Activated CD8-positive, alpha-beta T cell treated with anti-CD3 and anti-CD28 coated beads for 36 hours (primary cell): ENCODE data around the gene CELA2A. TPM values are rescaled to one million over a fixed set of nuclear protein-coding genes. Genes with fewer than 3 reads are reported as not detected.

ENCODE experiments used
- ATAC-seq: fragments of 200-7000 bp; cut with Tn5 transposase; one replicate; pipeline ENCODE4 v1.10.0; 2021; ENCODE audit warnings: mild to moderate bottlenecking, moderate library complexity
- CTCF ChIA-PET: fragments of 350-600 bp; sonication (Branson Sonifier 250); formaldehyde crosslinking; loops from one replicate; lab custom pipeline; 2021; ENCODE audit warnings: antibody characterized with exemption; lab: Charles Lee
- POLR2A ChIA-PET: fragments of 350-600 bp; sonication (Branson Sonifier 250); formaldehyde crosslinking; loops from one replicate; lab custom pipeline; 2021; ENCODE audit warnings: antibody characterized with exemption; lab: Charles Lee
- DNase-seq: peaks from one replicate; pipeline ENCODE4 v3.0.0-alpha.2; 2020
- H3K27ac Mint-ChIP-seq: one replicate; pipeline ENCODE4 v1.8.0; 2021; ENCODE audit warnings: mild to moderate bottlenecking, mixed read lengths
- H3K27me3 Mint-ChIP-seq: one replicate; pipeline ENCODE4 v1.8.0; 2021; ENCODE audit warnings: mixed read lengths
- H3K36me3 Mint-ChIP-seq: one replicate; pipeline ENCODE4 v1.8.0; 2021; ENCODE audit warnings: low read depth, mixed read lengths
- H3K4me1 Mint-ChIP-seq: one replicate; pipeline ENCODE4 v1.8.0; 2021; ENCODE audit warnings: low read depth, mixed read lengths
- H3K4me3 Mint-ChIP-seq: one replicate; pipeline ENCODE4 v1.8.0; 2021; ENCODE audit warnings: mild to moderate bottlenecking, moderate library complexity, mixed read lengths
- H3K9me3 Mint-ChIP-seq: one replicate; pipeline ENCODE4 v1.8.0; 2021; ENCODE audit warnings: mixed read lengths
- intact Hi-C: fragments of 100-400 bp; cut with micrococcal nuclease; formaldehyde crosslinking; loops from one replicate; pipeline ENCODE4 v1.10.0; 2022
- total RNA-seq, 2 experiments: library from RNA; stranded (reverse); gene quantifications; one replicate each; pipeline ENCODE4 v1.2.3, GENCODE V29; 2021
- TF ChIP-seq, protein P1 (sequence below): fragments of 200-600 bp; IDR thresholded peaks from one replicate; pipeline ENCODE4 v1.8.0; 2022; ENCODE audit warnings: antibody characterized with exemption, mild to moderate bottlenecking

CELA2A gene
- total RNA-seq, 2 experiments from 2014 or later = not detected

DNA sequence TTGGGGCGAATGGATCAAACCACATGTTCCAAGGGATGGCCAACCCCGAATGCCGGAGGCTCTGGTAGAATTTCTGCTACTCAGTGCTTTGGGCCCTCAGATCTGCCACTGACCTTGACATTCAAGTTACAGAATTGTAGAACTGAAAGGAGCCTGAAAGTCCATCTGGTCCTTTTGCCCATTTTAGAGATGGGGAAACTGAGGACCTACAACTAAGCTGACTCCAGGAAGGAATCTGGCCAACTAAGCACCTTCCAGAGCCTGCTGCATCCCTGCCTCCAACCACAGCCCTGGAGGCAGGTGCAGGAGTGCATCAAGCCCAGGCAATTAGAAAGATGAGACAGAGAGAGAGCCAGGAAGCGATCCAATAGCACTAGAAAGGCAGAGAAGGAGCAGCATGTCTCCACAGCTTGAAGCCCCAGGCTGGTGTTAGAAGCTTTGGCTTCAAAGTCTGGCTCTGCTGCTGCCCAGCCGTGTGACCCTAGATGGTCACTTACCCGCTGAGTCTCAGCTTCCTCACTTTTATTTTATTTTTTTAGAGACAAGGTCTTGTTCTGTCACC lies 19.6 kb upstream of the CELA2A start:
- Mint-ChIP-seq H3K27ac (no peak overlapping the region), H3K36me3 (no peaks in the 10 kb centered on the region), H3K27me3 (no peaks in the 10 kb centered on the region), H3K9me3 (no peaks in the 10 kb centered on the region), H3K4me1 (no peaks in the 10 kb centered on the region), H3K4me3 (no peak overlapping the region)
- no peak for ATAC-seq
- DNase-seq = no peak
- POLR2A ChIA-PET = no interaction called here
- TF ChIP-seq, protein P1, sequence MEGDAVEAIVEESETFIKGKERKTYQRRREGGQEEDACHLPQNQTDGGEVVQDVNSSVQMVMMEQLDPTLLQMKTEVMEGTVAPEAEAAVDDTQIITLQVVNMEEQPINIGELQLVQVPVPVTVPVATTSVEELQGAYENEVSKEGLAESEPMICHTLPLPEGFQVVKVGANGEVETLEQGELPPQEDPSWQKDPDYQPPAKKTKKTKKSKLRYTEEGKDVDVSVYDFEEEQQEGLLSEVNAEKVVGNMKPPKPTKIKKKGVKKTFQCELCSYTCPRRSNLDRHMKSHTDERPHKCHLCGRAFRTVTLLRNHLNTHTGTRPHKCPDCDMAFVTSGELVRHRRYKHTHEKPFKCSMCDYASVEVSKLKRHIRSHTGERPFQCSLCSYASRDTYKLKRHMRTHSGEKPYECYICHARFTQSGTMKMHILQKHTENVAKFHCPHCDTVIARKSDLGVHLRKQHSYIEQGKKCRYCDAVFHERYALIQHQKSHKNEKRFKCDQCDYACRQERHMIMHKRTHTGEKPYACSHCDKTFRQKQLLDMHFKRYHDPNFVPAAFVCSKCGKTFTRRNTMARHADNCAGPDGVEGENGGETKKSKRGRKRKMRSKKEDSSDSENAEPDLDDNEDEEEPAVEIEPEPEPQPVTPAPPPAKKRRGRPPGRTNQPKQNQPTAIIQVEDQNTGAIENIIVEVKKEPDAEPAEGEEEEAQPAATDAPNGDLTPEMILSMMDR = no peak
- CTCF ChIA-PET = interaction anchor here (4.6 kb wide), 1 partner anchor 114 kb away, joined by 25 read pairs; no protein-coding TSS in a partner anchor
- intact Hi-C loops = no loop called here

- no peak overlapping the region for H3K27ac Mint-ChIP-seq
- CTCF ChIA-PET = interaction anchor here (1.0 kb wide), 1 partner anchor 116 kb away, joined by 4 read pairs; no protein-coding TSS in a partner anchor
- no peaks in the 10 kb centered on the region for H3K9me3 Mint-ChIP-seq
- TF ChIP-seq, protein P1 = no peak
- POLR2A ChIA-PET = no interaction called here
- no peak for DNase-seq
- no peak overlapping the region for H3K4me3 Mint-ChIP-seq
- no peaks in the 10 kb centered on the region for H3K36me3 Mint-ChIP-seq
- no peaks in the 10 kb centered on the region for H3K4me1 Mint-ChIP-seq
- no peak for ATAC-seq
- H3K27me3 Mint-ChIP-seq = no peaks in the 10 kb centered on the region
- intact Hi-C loops = no loop called here
Observed at GRCh38 chr1:15439325-15439724, 17.2 kb upstream of the CELA2A start.

- POLR2A ChIA-PET = no interaction called here
- Mint-ChIP-seq H3K4me1 (no peaks in the 10 kb centered on the region), H3K27ac (no peak overlapping the region), H3K27me3 (no peaks in the 10 kb centered on the region), H3K4me3 (no peak overlapping the region), H3K36me3 (no peaks in the 10 kb centered on the region), H3K9me3 (no peaks in the 10 kb centered on the region)
- intact Hi-C loops = no loop called here
- CTCF ChIA-PET = no interaction called here
- DNase-seq = no peak
- ATAC-seq = no peak
- TF ChIP-seq, protein P1 = no peak
Observed at GRCh38 chr1:15440357-15440756, 16.2 kb upstream of the CELA2A start.

DNA sequence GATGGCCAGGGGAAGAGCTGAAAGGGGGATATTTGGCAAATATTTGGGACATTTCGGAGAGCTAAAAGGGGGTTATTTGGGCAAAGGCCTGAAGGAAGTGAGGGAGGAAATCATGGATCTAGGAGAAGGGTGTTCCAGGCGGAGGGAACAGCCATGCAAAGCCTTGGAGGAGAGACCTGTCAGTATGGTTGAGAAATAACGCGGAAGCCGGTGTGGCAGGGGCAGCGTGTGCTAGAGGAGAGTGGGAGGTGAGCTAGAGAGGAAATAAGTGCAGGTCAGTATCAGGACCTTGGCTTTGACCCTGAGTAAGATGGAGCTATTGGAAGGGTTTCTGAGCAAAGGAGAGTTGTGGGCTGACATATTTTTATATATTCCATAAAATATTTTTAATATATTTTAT lies 15.3 kb upstream of the CELA2A start:
- H3K4me3 Mint-ChIP-seq = no peak overlapping the region
- ChIA-PET POLR2A (no interaction called here), CTCF (no interaction called here)
- peaks cover 1% of the 10 kb centered on the region for H3K27me3 Mint-ChIP-seq
- intact Hi-C loops = no loop called here
- H3K9me3 Mint-ChIP-seq = no peaks in the 10 kb centered on the region
- no peaks in the 10 kb centered on the region for H3K36me3 Mint-ChIP-seq
- H3K4me1 Mint-ChIP-seq = peaks cover 5% of the 10 kb centered on the region
- DNase-seq = no peak
- H3K27ac Mint-ChIP-seq = no peak overlapping the region
- no peak for ATAC-seq
- TF ChIP-seq, protein P1 = no peak

- no peak overlapping the region for H3K4me3 Mint-ChIP-seq
- no peaks in the 10 kb centered on the region for H3K9me3 Mint-ChIP-seq
- intact Hi-C loops = no loop called here
- no peak overlapping the region for H3K27ac Mint-ChIP-seq
- CTCF ChIA-PET = no interaction called here
- POLR2A ChIA-PET = no interaction called here
- H3K27me3 Mint-ChIP-seq = peaks cover 2% of the 10 kb centered on the region
- peaks cover 5% of the 10 kb centered on the region for H3K4me1 Mint-ChIP-seq
- TF ChIP-seq, protein P1 = no peak
- H3K36me3 Mint-ChIP-seq = no peaks in the 10 kb centered on the region
- no peak for ATAC-seq
- DNase-seq = no peak
Observed at GRCh38 chr1:15442119-15442518, 14.4 kb upstream of the CELA2A start.
